GM18499 (cell line): ENCODE results near the gene MTA2.
"Not testable (repeated sequence)": the region's sequence is repeated elsewhere in the genome, so short reads cannot be mapped to it uniquely, and the experiment has no call there.

ENCODE experiments used
- ATAC-seq: cut with Tn5 transposase; IDR thresholded peaks from one replicate; pipeline ENCODE4 v1.9.1; 2021; ENCODE audit warnings: moderate number of reproducible peaks; ENCODE audit not compliant: insufficient read depth, unreplicated experiment

MTA2 gene

GRCh38 chr11:62593434-62594044 lies 8.1 kb downstream of the MTA2 start:
- ATAC-seq, result no peak

DNA sequence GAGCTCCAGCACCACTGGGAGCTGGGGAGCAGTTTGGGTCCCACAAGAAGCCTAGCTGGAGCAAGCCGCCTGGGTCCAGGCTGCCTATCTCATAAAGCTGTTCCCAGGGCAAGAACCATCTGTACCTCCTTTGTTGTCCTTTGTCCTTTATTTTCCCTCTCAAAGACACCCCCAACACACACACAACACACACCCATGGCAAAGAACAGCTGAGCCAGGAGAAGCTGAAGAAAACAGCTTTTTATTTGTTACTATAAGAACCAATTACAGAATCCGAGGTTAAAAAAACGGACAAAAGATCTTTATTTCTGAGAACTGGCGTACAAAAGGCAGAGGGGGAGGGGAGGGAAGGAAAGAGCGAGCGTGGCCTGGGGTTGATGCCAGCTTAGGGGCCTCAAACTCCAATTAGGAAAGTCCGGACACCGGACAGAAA lies 8.7 kb downstream of the MTA2 start:
- no peak for ATAC-seq

- ATAC-seq, result peak; percentile 2
Observed at GRCh38 chr11:62592146-62592815, 9.4 kb downstream of the MTA2 start.

DNA sequence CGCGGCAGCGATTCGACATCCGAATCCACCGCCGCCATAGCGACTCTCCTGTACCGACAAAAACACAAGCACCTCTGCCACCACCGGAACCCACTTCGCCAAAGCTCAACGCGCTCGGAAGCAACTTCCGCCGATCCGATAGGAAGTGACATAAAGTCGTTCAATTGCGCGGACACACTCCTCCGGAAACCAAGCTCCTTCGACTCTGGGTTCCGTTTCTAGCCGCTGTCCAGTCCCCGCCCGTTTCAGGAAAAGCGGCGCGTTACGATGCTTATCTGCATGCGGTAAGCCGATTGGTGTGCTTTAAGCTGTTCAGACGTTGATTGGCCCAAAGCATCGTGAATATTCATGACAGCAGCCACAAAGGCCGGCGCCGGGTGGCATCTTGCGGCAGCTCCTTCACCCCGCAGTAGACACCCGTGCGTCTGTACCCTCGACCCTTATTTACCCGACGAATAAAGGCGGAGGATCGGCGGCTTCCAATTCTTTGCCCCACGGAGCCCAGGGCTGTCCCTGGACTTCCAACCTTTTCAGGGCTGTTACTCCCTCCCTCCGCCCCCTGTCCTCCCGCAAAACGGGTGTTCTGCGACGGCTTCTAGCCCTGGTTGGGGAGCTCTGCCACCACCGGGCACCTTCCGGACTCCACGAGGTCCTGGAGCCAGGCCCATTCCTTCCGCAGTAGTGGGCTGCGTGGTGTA lies 10.1 kb downstream of the MTA2 start, which contains the start of gene TUT1:
TSS of gene TUT1 (minus strand) at position 76 of the 698 bp plus-strand sequence. CDS start at position 38, 38 bp downstream.
- peak; percentile 77 for ATAC-seq

GRCh38 chr11:62588966-62589637 lies 12.6 kb downstream of the MTA2 start:
- ATAC-seq, result no peak

DNA sequence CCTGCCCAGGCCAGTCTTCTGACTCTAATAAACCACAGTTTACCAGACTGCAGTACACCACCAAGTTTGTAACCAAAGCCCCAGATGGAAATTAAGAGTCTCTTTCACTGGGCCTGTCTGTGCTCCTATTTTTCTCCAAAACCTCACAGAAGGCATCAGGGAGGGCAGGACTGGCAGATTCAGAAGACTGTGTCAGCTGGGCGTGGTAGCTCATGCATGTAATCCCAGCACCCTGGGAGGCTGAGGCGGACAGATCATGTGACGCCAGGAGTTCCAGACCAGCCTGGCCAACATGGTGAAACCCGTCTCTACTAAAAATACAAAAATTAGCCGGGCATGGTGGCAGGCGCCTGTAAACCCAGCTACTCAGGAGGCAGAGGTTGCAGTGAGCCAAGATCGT lies 16.3 kb downstream of the MTA2 start:
- ATAC-seq, result not testable (repeated sequence)

- not testable (repeated sequence) for ATAC-seq
Observed at GRCh38 chr11:62581735-62582134, 19.9 kb downstream of the MTA2 start.

DNA sequence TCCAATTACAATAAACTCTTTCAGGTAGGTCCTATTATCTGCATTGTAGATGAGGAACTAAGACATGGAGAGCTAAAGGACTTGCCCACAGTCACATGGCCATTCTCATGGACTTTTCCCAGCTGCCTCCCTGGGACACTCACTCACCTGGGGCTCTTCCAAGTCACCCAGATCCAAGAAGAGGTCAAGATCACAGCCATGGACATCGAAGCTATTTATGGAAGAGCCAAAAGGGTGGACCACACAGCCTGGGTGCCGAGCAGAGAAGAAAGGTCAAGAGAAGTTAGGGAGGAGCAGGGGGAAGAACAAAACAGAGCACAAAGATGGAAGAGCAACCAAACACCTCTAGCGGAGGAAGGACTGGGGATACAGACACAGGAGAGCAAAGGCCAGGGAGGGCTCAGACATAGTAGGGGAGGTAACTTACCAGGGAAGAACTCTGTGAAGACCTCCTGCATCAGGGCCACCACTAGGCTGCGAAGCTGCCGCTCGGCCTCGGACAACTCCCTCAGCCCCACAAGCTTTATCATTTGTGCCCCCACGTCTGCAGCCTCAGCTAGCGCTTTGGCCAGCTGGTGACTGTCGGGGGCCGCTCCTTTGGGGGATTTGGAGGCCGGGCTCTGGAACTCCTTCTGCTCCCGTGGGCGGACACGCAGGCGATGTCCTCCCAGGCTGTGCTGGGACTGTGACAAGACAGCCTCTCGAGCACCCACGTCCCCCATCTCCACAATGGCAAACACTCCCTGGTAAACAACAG lies 20.5 kb downstream of the MTA2 start:
- ATAC-seq, result no peak

DNA sequence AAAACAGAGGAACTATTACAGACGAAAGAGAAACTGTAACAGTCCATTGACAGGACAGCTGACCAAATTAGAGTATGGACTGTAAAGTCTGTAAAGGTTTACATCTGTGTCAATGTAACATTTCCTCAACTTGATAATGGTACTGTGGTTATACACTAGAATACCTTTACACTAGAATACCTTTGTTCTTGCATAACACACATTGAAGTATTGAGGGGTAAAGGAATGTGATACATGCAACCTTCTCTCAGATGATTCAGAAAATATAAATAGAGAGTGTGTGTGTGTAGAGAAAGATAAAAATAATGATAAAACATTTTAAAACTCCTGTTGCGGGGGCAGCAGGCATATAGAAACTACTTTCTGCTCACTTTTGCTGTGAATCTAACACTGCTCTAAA lies 22.4 kb downstream of the MTA2 start:
- no peak for ATAC-seq

DNA sequence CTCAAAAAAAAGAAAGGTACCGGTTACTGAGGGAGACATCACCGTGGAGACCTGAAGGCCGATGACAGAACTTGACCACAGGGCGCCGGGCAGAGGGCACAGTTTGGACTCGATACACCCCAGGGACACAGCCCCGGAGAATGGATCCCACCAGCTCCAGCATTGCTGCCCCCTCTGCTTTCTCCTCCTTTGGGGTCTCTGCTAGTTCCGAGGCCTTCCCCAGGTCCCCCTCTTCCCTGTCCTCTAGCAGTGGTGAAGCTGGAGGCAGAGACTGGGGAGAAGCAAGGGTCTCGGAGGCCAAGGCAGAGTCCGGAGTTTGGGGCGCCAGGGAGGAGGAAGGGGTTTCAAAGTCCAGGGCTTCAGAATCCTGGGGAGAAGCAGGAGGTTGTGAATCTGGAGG lies 23.1 kb downstream of the MTA2 start:
- no peak for ATAC-seq

GRCh38 chr11:62577046-62577714 lies 24.5 kb downstream of the MTA2 start:
- no peak for ATAC-seq

GRCh38 chr11:62575837-62576236 lies 25.8 kb downstream of the MTA2 start:
- ATAC-seq, result no peak

GRCh38 chr11:62575156-62575555 lies 26.5 kb downstream of the MTA2 start:
- ATAC-seq, result no peak

DNA sequence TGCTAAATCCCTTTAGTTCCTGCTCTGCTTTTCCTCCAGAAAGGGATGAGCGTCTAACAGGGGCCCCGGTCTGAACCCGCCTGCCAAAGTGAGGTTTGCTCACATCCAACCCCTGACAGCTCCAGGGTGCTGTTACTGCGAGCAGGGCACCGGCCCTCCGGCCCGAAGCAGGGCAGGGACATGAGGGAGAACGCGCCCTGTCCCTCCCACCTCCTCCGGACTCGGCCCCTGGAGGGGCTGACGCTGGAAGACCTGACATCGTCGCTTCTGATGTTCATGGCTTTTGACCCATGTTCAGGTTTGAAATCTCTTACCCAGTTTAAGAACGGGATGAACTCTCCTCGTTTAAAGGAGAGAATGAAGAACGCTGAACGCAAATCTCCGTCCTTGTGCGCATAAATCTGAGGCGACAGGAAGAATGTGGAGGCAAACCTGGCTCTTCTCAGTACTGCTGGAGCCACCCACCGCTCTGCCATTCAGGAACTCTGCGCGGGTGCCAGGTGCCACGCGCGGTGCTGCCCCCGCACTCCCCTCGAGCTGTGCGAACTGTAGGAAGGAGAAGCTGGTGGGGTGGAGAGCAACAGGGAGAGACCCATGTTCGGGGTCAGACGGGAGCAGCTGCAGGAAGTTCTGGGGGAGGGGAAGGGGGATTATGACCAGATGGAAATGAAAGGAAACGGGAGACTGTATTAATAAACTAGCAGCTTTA lies 27.1 kb downstream of the MTA2 start:
- ATAC-seq, result no peak

GRCh38 chr11:62573592-62574362 lies 27.9 kb downstream of the MTA2 start, which contains the start of gene EEF1G:
TSS of gene EEF1G (minus strand) at chr11:62573891. CDS start at chr11:62573842, 49 bp downstream.
- ATAC-seq, result peak; percentile 59

- ATAC-seq, result no peak
Observed at GRCh38 chr11:62573006-62573591, 28.6 kb downstream of the MTA2 start.

GRCh38 chr11:62572431-62572830 lies 29.2 kb downstream of the MTA2 start:
- no peak for ATAC-seq

GRCh38 chr11:62571493-62571892 lies 30.2 kb downstream of the MTA2 start:
- not testable (repeated sequence) for ATAC-seq
